Measurements from ENCODE around the gene MARK1. TPM values are rescaled to one million over a fixed set of nuclear protein-coding genes. Genes with fewer than 3 reads are reported as not detected.
A peak's percentile ranks its signal among the peaks of the same experiment; 100 is the strongest.

The MARK1 gene
- total RNA-seq, 2 donors from 2014 or later = 7.2 to 20.9 TPM

DNA sequence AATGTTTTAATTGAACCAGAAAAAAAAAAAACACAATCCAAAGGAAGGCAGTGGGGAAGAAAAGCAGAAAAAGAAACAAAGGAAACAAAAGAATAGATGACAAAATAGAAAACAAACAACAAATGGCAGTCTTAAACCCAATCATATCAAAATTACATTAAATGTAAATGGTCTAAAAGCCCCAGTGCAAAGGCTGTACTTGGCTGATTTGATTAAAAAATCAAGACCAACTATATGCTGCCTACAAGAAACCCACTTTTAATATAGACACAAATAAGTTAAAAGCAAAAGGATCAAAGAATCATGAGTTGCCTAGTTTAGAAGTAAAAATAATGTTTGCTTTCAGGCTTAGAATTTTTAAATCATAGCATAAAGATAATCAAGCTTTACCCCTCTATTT, 142.4 kb downstream of the MARK1 start:
- no peak overlapping the region for H3K4me3 ChIP-seq
- TF ChIP-seq POLR2AphosphoS5 (IDR thresholded peaks at IDR 0.05) = no peak
- no peak for TF ChIP-seq POLR2A (IDR thresholded peaks at IDR 0.05)
- TF ChIP-seq, protein P1, sequence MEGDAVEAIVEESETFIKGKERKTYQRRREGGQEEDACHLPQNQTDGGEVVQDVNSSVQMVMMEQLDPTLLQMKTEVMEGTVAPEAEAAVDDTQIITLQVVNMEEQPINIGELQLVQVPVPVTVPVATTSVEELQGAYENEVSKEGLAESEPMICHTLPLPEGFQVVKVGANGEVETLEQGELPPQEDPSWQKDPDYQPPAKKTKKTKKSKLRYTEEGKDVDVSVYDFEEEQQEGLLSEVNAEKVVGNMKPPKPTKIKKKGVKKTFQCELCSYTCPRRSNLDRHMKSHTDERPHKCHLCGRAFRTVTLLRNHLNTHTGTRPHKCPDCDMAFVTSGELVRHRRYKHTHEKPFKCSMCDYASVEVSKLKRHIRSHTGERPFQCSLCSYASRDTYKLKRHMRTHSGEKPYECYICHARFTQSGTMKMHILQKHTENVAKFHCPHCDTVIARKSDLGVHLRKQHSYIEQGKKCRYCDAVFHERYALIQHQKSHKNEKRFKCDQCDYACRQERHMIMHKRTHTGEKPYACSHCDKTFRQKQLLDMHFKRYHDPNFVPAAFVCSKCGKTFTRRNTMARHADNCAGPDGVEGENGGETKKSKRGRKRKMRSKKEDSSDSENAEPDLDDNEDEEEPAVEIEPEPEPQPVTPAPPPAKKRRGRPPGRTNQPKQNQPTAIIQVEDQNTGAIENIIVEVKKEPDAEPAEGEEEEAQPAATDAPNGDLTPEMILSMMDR (IDR thresholded peaks at IDR 0.05) = no peak
- no peak for DNase-seq (ENCODE audit: low spot score)
- H3K27ac ChIP-seq = no peak overlapping the region
- intact Hi-C loops (cut with DNase I) = no loop called here
- no peaks in the 10 kb centered on the region for H3K9me3 ChIP-seq
- H3K36me3 ChIP-seq = no peaks in the 10 kb centered on the region
- H3K4me1 ChIP-seq (replicated peaks) = no peaks in the 10 kb centered on the region
- no peaks in the 10 kb centered on the region for H3K27me3 ChIP-seq (replicated peaks; ENCODE audit: insufficient read depth)

DNA sequence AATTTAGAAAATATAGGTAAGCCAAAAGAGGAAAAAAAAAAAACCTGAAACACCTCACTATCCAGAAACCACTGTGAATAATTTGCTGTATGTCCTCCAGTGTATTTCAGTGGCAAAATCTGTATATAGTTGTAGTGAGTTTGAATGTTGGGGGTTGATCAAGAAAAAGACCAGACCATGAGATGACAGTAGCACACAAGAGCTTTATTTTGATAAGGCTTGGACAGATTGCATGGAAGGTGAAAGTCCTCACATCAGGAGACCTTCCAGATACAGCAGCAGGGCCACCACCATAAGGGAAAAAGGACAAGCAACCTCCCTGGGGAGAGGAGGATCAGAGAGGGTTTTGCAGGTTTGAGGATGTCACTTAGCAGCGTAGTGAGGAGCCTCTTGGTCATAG, 146.0 kb downstream of the MARK1 start:
- Histone ChIP-seq H3K4me1 (replicated peaks) (no peaks in the 10 kb centered on the region), H3K27me3 (replicated peaks; ENCODE audit: insufficient read depth) (no peaks in the 10 kb centered on the region), H3K27ac (no peak overlapping the region), H3K4me3 (no peak overlapping the region), H3K9me3 (no peaks in the 10 kb centered on the region), H3K36me3 (no peaks in the 10 kb centered on the region)
- DNase-seq (ENCODE audit: low spot score) = no peak
- TF ChIP-seq POLR2A (IDR thresholded peaks at IDR 0.05) (no peak), POLR2AphosphoS5 (IDR thresholded peaks at IDR 0.05) (no peak)
- intact Hi-C loops (cut with DNase I) = no loop called here
- WGBS = 93% methylated on average over 1 of the region's 1 CpG

GRCh38 chr1:220677251-220677650, 149.3 kb downstream of the MARK1 start:
- Histone ChIP-seq H3K4me3 (no peak overlapping the region), H3K27ac (no peak overlapping the region), H3K4me1 (replicated peaks) (no peaks in the 10 kb centered on the region), H3K36me3 (no peaks in the 10 kb centered on the region), H3K27me3 (replicated peaks; ENCODE audit: insufficient read depth) (no peaks in the 10 kb centered on the region), H3K9me3 (no peaks in the 10 kb centered on the region)
- 93% methylated on average over 2 of the region's 2 CpGs for WGBS
- TF ChIP-seq POLR2A (IDR thresholded peaks at IDR 0.05) (no peak), POLR2AphosphoS5 (IDR thresholded peaks at IDR 0.05) (no peak)
- TF ChIP-seq, protein P1 (IDR thresholded peaks at IDR 0.05) = no peak
- intact Hi-C loops (cut with DNase I) = no loop called here
- DNase-seq (ENCODE audit: low spot score) = no peak

DNA sequence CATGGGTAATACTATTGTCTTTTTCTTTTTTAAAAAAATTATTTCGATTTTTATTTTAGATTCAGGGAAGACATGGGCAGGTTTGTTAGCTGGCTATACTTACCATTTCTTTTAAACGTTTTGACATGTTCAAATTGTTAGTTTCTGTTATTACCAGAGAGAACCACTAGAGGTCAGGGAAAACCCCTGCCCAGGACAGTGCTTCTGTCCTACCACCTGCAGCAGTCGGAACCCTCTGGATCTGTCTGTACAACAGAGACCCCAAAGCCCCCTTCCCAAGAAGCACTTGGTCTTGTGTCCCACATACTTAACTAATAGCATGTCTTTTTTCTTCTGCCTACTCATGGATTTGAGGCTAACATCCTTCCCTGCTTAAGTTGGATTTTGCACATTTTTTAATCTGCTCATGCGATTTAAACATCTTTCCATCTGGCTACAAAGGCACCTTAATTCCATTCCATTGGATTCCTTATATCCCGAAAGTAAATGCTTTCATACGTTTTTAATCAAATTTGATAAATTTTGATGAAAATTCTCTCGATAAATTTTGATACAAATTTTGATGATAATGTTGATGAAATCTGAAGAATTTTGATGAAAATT, 152.2 kb downstream of the MARK1 start:
- WGBS = 36% methylated on average over 7 of the region's 7 CpGs
- intact Hi-C loops (cut with DNase I) = loop anchor here (1.0 kb wide), 1 partner anchor 96 kb away; no protein-coding TSS in a partner anchor
- TF ChIP-seq, protein P1 (IDR thresholded peaks at IDR 0.05) = peak; percentile 49 to 70 (median 60)
- TF ChIP-seq POLR2A (IDR thresholded peaks at IDR 0.05) = no peak
- TF ChIP-seq POLR2AphosphoS5 (IDR thresholded peaks at IDR 0.05) = peak; percentile 7

DNA sequence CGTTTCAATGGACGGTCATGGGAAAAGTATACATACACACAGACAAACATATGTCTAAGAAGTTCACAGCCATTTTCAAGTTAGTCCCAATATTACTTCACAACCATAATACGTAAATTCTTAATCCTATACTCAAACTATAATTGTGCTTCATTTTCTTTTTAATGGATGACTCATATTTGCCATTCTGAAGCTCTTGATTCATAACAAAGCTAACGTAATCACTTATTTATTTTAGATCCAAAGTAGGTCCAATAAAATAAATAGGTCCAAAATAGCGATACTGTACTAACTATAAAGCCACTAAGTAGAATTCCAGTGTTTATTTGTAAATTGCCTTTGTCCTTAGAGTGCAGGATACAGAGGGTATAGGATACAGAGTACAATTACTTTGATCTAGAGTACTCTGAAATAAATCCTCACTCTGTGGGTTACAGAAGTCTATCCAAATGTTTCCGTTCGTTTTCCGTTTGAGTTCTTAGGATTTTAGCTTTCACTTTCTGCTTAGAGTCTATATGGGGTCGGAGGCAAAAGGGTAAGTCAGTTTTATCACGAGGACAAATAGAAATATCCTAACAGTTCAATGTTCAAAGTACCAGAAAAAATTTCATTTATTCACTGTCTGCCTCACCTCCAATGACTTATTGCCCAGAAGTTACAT, 153.4 kb downstream of the MARK1 start:
- Histone ChIP-seq H3K27ac (no peak overlapping the region), H3K4me1 (replicated peaks) (no peaks in the 10 kb centered on the region), H3K4me3 (no peak overlapping the region), H3K27me3 (replicated peaks; ENCODE audit: insufficient read depth) (no peaks in the 10 kb centered on the region), H3K36me3 (no peaks in the 10 kb centered on the region), H3K9me3 (no peaks in the 10 kb centered on the region)
- WGBS = 70% methylated on average over 10 of the region's 10 CpGs
- TF ChIP-seq, protein P1 (IDR thresholded peaks at IDR 0.05) = no peak
- TF ChIP-seq POLR2A (IDR thresholded peaks at IDR 0.05) = no peak
- TF ChIP-seq POLR2AphosphoS5 (IDR thresholded peaks at IDR 0.05) = no peak
- intact Hi-C loops (cut with DNase I) = no loop called here
- no peak for DNase-seq (ENCODE audit: low spot score)

More for the DNA sequence above, 152.2 kb downstream of the MARK1 start:
- Histone ChIP-seq H3K4me1 (replicated peaks) (no peaks in the 10 kb centered on the region), H3K4me3 (no peak overlapping the region), H3K36me3 (no peaks in the 10 kb centered on the region), H3K27ac (no peak overlapping the region), H3K27me3 (replicated peaks; ENCODE audit: insufficient read depth) (no peaks in the 10 kb centered on the region), H3K9me3 (no peaks in the 10 kb centered on the region)
- peak; percentile 34 for DNase-seq (ENCODE audit: low spot score)

Data from prostate gland (tissue), 2 donors.